GM13977 (cell line): Measurements from ENCODE around the gene IDUA.
"Not testable (repeated sequence)": the region's sequence is repeated elsewhere in the genome, so short reads cannot be mapped to it uniquely, and the experiment has no call there.

Experiments
- DNase-seq: peaks from one replicate; pipeline ENCODE4 v3.0.0; 2012; ENCODE audit warnings: low spot score
- CTCF ChIP-seq: IDR thresholded peaks from 2 replicates; pipeline ENCODE4 v1.5.1; 2012; ENCODE audit warnings: mild to moderate bottlenecking, control low read depth; ENCODE audit not compliant: insufficient read depth; ENCODE audit errors: extremely low read depth, missing control alignments
- in situ Hi-C: fragments of 300-500 bp; cut with MboI; formaldehyde crosslinking; loops from one replicate; pipeline ENCODE4 v1.12.0; 2022; ENCODE audit warnings: low sequenced_read_pairs, low pct_unique_long_range_greater_than_20kb, mixed read lengths, inconsistent platforms; ENCODE audit not compliant: unreplicated experiment

Gene IDUA

GRCh38 chr4:986879-987623, at the start of gene IDUA:
TSS of gene IDUA (plus strand) at chr4:987044. CDS start at chr4:987085, 41 bp downstream.
- peak; percentile 95 for DNase-seq
- in situ Hi-C loops = no loop called here
- TF ChIP-seq CTCF = peak; percentile 70

GRCh38 chr4:939508-939907, 47.3 kb upstream of the IDUA start:
- DNase-seq, in situ Hi-C loops: not testable (repeated sequence)

GRCh38 chr4:945274-946102, 41.4 kb upstream of the IDUA start:
- in situ Hi-C loops = no loop called here
- no peak for DNase-seq
- no peak for TF ChIP-seq CTCF

GRCh38 chr4:946103-946450, 40.8 kb upstream of the IDUA start:
- no peak for TF ChIP-seq CTCF
- DNase-seq = no peak
- in situ Hi-C loops = no loop called here

GRCh38 chr4:946517-947471, 40.0 kb upstream of the IDUA start:
- in situ Hi-C loops = no loop called here
- TF ChIP-seq CTCF = no peak
- no peak for DNase-seq

GRCh38 chr4:947491-947971, 39.3 kb upstream of the IDUA start:
- DNase-seq = no peak
- in situ Hi-C loops = no loop called here
- TF ChIP-seq CTCF = no peak
